B cell (primary cell): ENCODE results near the gene PRX. TPM values are rescaled to one million over a fixed set of nuclear protein-coding genes. Genes with fewer than 3 reads are reported as not detected.

ENCODE experiments used
- ATAC-seq: fragments of 200-7000 bp; cut with Tn5 transposase; one replicate; pipeline ENCODE4 v1.10.0; 2021; ENCODE audit warnings: low read depth, mild to moderate bottlenecking, moderate number of reproducible peaks, moderate library complexity
- CTCF ChIA-PET: fragments of 350-600 bp; sonication (Branson Sonifier 250); formaldehyde crosslinking; loops from one replicate; lab custom pipeline; 2021; ENCODE audit warnings: antibody characterized with exemption, inconsistent platforms; lab: Charles Lee
- POLR2A ChIA-PET: fragments of 350-600 bp; sonication (Branson Sonifier 250); formaldehyde crosslinking; loops from one replicate; lab custom pipeline; 2021; ENCODE audit warnings: antibody characterized with exemption; lab: Charles Lee
- DNase-seq: peaks from one replicate; pipeline ENCODE4 v3.0.0; 2013
- H2AFZ ChIP-seq: 2 replicates; pipeline ENCODE4 v1.6.1; 2012; ENCODE audit warnings: mild to moderate bottlenecking, low read depth, low read length; ENCODE audit not compliant: insufficient read depth, poor library complexity, severe bottlenecking
- H3K27ac ChIP-seq, 2 donors: 1 replicate in 1 of 2; 2 replicates in 1 of 2; pipeline ENCODE4 v1.5.1; 2012 to 2013; ENCODE audit warnings: low read length in 2 of 2, mild to moderate bottlenecking in 2 of 2, moderate library complexity in 1 of 2
- H3K27me3 ChIP-seq, 4 experiments: fragments of 200-600 bp in 1 of 4; sonication (generic) in 1 of 4; replicated peaks in 1 of 4; 1 replicate in 2 of 4; 2 replicates in 2 of 4; pipeline versions ENCODE4 v1.6.1 to v1.7.0; 2013 to 2016; ENCODE audit warnings: low read length in 3 of 4, mild to moderate bottlenecking in 2 of 4, mixed read lengths in 1 of 4, moderate library complexity in 1 of 4; ENCODE audit not compliant: insufficient read depth in 4 of 4, control insufficient read depth in 3 of 4; ENCODE audit errors: control extremely low read depth in 1 of 4
- H3K36me3 ChIP-seq, 2 experiments: replicated peaks in 1 of 2; 1 replicate in 1 of 2; 2 replicates in 1 of 2; pipeline versions ENCODE4 v1.6.1 to v1.7.1; 2013; ENCODE audit warnings: low read length in 1 of 2; ENCODE audit not compliant: insufficient read depth in 2 of 2, control insufficient read depth in 1 of 2; ENCODE audit errors: control extremely low read depth in 1 of 2, extremely low read depth in 1 of 2
- H3K4me1 ChIP-seq, 2 donors: fragments of 200-600 bp in 1 of 2; sonication (generic) in 1 of 2; 1 replicate in 1 of 2; 2 replicates in 1 of 2; pipeline versions ENCODE4 v1.5.1 to v1.6.1; 2013 to 2017; ENCODE audit warnings: low read length in 2 of 2; ENCODE audit not compliant: control insufficient read depth in 2 of 2, insufficient read depth in 2 of 2
- H3K4me2 ChIP-seq: replicated peaks from 2 replicates; pipeline ENCODE3; 2012; ENCODE audit warnings: mild to moderate bottlenecking, low read depth, low read length; ENCODE audit not compliant: poor library complexity, severe bottlenecking
- H3K4me3 ChIP-seq, 5 experiments: fragments of 200-600 bp in 1 of 5; sonication (generic) in 1 of 5; 1 replicate in 3 of 5; 2 replicates in 2 of 5; pipeline versions ENCODE4 v1.5.1 to v1.7.0; 2011 to 2016; ENCODE audit warnings: low read length in 4 of 5, mild to moderate bottlenecking in 4 of 5, low read depth in 2 of 5, control low read depth in 1 of 5, moderate library complexity in 1 of 5; ENCODE audit not compliant: insufficient read depth in 1 of 5; ENCODE audit errors: control extremely low read depth in 1 of 5, extremely low read depth in 1 of 5
- H3K79me2 ChIP-seq: fragments of 200-600 bp; sonication (generic); one replicate; pipeline ENCODE4 v1.6.0; 2016; ENCODE audit warnings: low read length; ENCODE audit not compliant: control insufficient read depth, insufficient read depth
- H3K9ac ChIP-seq: fragments of 200-600 bp; sonication (generic); 2 replicates; pipeline ENCODE4 v1.6.1; 2017; ENCODE audit warnings: mild to moderate bottlenecking, low read length, moderate library complexity
- H3K9me3 ChIP-seq, 3 donors: one replicate each; pipeline versions ENCODE4 v1.6.1 to v1.7.1; 2013; ENCODE audit warnings: low read length in 2 of 3; ENCODE audit not compliant: control insufficient read depth in 2 of 3, insufficient read depth in 1 of 3; ENCODE audit errors: control extremely low read depth in 1 of 3
- H4K20me1 ChIP-seq: 2 replicates; pipeline ENCODE4 v1.6.0; 2012; ENCODE audit warnings: mild to moderate bottlenecking, low read length; ENCODE audit not compliant: insufficient read depth, control insufficient read depth, poor library complexity, severe bottlenecking
- H3K27ac Mint-ChIP-seq: one replicate; pipeline ENCODE4 v1.8.0; 2021; ENCODE audit warnings: mixed read lengths
- H3K27me3 Mint-ChIP-seq: one replicate; pipeline ENCODE4 v1.8.0; 2021; ENCODE audit warnings: mixed read lengths
- H3K4me1 Mint-ChIP-seq: one replicate; pipeline ENCODE4 v1.8.0; 2021; ENCODE audit warnings: mixed read lengths
- H3K4me3 Mint-ChIP-seq: one replicate; pipeline ENCODE4 v1.8.0; 2021; ENCODE audit warnings: mixed read lengths
- H3K9me3 Mint-ChIP-seq: one replicate; pipeline ENCODE4 v1.8.0; 2022; ENCODE audit warnings: mixed read lengths; ENCODE audit not compliant: insufficient read depth
- CTCF ChIP-seq: fragments of 200-600 bp; IDR thresholded peaks from one replicate; pipeline ENCODE4 v1.8.0; 2022; ENCODE audit warnings: antibody characterized with exemption, mild to moderate bottlenecking
- EZH2 ChIP-seq: IDR thresholded peaks from 2 replicates; pipeline ENCODE4 v1.6.1; 2012; ENCODE audit warnings: borderline replicate concordance, low read depth, mild to moderate bottlenecking, moderate library complexity, low read length; ENCODE audit not compliant: insufficient read depth, poor library complexity, severe bottlenecking
- WGBS: methylation state at CpG from one replicate; pipeline ENCODE4 v1.1.5; 2013; ENCODE audit warnings: missing lambda C conversion rate; ENCODE audit not compliant: insufficient coverage; 5-methylcytosine and 5-hydroxymethylcytosine counted together
- intact Hi-C: fragments of 100-400 bp; cut with micrococcal nuclease; formaldehyde crosslinking; loops from one replicate; pipeline ENCODE4 v1.10.0; 2022
- polyA plus RNA-seq: library from polyadenylated mRNA; depleted of rRNA; stranded (reverse); fragments of >200 nt; gene quantifications from 2 replicates; pipeline ENCODE4 v1.2.3, GENCODE V29; 2012
- total RNA-seq, 2 donors: library from RNA; stranded (reverse); fragments of 120-200 nt in 1 of 2; gene quantifications; 1 replicate in 1 of 2; 2 replicates in 1 of 2; pipeline versions ENCODE4 v1.2.3 to v1.2.4, GENCODE V29; 2013 to 2022

PRX gene
- total and polyA plus RNA-seq, 2 donors (not counting 1 experiment from before 2014, with no cell fraction given), result 1.1 to 2.5 TPM

- no peaks in the 10 kb centered on the region for H3K9me3 Mint-ChIP-seq
- CTCF ChIA-PET, result interaction anchor here (1.4 to 1.6 kb wide), 2 partner anchors 26 to 89 kb away, joined by 4 to 5 read pairs; no protein-coding TSS in a partner anchor
These were observed 18.4 kb downstream of the PRX start for GRCh38 chr19:40394816-40395210.

More at GRCh38 chr19:40394816-40395210, 18.4 kb downstream of the PRX start:
- ATAC-seq, result no peak
- no peaks in the 10 kb centered on the region for H4K20me1 ChIP-seq
- H3K9ac ChIP-seq, result no peak overlapping the region
- POLR2A ChIA-PET, result no interaction called here
- peaks cover 9% of the 10 kb centered on the region for H3K4me1 Mint-ChIP-seq
- no peak overlapping the region for H3K27ac ChIP-seq
- WGBS, result 70% methylated on average over 13 of the region's 13 CpGs
- peaks cover 8% of the 10 kb centered on the region for H3K27me3 Mint-ChIP-seq
- DNase-seq, result no peak
- H3K27ac Mint-ChIP-seq, result no peak overlapping the region
- peaks cover 0 to 6% (median 3%) of the 10 kb centered on the region in 4 experiments for H3K27me3 ChIP-seq
- no peaks in the 10 kb centered on the region for H3K79me2 ChIP-seq
- H3K4me1 ChIP-seq, result peaks cover 4 to 7% of the 10 kb centered on the region in 2 donors
- no peak overlapping the region for H3K4me3 ChIP-seq
- peaks cover 0 to 3% (median 0%) of the 10 kb centered on the region in 3 donors for H3K9me3 ChIP-seq
- TF ChIP-seq CTCF (no peak), EZH2 (no peak)
- no peak overlapping the region for H3K4me2 ChIP-seq
- no peak overlapping the region for H3K4me3 Mint-ChIP-seq
- no peak overlapping the region for H2AFZ ChIP-seq
- intact Hi-C loops, result no loop called here
- no peaks in the 10 kb centered on the region for H3K36me3 ChIP-seq
